GM18907 (cell line): ENCODE measurements around the gene ATAD2B.
A peak's percentile ranks its signal among the peaks of the same experiment; 100 is the strongest.

ENCODE experiments used
- ATAC-seq: cut with Tn5 transposase; IDR thresholded peaks from one replicate; pipeline ENCODE4 v1.9.1; 2021; ENCODE audit warnings: mild to moderate bottlenecking, moderate library complexity; ENCODE audit not compliant: unreplicated experiment

ATAD2B gene

GRCh38 chr2:23915327-23915726 is 11.6 kb downstream of the ATAD2B start:
- no peak for ATAC-seq

GRCh38 chr2:23912054-23912453 is 14.9 kb downstream of the ATAD2B start:
- ATAC-seq: no peak

GRCh38 chr2:23905155-23905554 is 21.8 kb downstream of the ATAD2B start:
- ATAC-seq: peak; percentile 51

- no peak for ATAC-seq
Observed at GRCh38 chr2:23904692-23905091, 22.2 kb downstream of the ATAD2B start.

DNA sequence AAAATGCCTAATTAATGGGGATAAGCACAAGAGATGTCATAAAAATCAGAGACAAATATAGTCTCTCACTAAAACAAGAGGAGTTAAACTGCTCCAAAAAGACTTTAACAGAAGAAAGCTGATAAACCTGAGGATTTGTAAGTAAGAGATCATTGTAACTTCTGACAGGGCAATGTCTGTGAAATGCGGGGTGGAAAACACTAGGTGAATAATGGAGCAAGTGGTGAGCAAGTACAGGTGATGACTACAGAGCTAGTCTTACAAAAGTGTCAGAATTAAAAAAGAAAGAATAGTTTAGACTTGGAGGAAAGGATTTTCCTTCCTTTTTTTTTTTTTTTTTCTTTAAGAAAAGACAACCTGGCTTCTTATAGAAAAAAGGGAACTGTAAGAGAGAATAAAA is 22.7 kb downstream of the ATAD2B start:
- ATAC-seq: no peak

GRCh38 chr2:23903034-23903433 is 23.9 kb downstream of the ATAD2B start:
- no peak for ATAC-seq

GRCh38 chr2:23901966-23902846 is 24.7 kb downstream of the ATAD2B start:
- ATAC-seq: no peak

GRCh38 chr2:23900541-23901322 is 26.2 kb downstream of the ATAD2B start:
- no peak for ATAC-seq

GRCh38 chr2:23900133-23900532 is 26.8 kb downstream of the ATAD2B start:
- ATAC-seq: no peak

- ATAC-seq: no peak
Observed at GRCh38 chr2:23871206-23871605, 55.7 kb downstream of the ATAD2B start.

DNA sequence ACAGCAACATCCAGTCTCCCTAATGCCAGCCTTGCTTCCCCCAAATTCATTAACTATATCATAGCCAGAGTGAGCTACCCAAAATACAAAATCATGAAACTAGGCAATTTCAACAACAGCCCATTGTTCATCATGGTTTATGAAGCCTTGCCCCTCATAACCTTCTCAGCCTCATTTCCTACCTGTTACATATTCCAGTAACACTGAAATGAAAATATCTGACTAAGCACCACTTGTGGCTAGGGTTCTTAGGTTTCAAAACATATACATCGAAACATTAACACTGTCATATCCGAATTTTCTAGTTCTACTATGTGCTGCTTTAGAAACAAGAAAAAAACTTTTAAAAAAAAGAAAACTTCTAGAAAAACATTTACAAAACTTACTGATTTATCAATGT is 59.5 kb downstream of the ATAD2B start:
- no peak for ATAC-seq

DNA sequence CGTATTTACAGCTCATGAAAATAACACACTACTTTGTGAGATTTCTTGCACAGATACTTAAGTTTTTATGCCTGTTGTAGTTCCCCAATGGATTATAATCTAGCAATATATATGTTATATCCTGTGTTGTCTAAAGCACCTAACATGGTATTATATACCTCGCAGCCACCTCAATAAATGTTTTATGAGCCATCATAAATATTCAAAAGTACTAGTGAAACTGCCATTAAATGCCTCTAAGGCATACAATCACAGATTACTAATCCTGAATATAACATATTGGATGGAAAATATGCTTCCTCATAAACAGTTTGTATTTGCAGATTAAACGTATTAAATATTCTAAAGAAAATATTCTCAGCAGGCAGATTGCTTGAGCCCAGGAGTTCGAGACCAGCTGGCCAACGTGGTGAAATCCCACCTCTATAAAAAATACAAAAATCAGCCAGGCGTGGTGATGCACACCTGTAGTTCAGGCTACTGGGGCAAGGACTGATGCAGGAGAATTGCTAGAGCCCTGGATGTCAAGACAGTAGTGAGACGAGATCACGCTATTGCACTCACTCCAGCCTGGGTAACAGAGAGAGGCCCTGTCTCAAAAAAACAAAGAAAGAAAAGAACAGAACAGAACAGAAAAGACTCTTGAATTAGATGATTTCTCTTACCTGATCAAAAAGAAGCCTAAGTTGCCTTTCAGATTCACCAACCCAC is 64.1 kb downstream of the ATAD2B start:
- ATAC-seq: no peak

DNA sequence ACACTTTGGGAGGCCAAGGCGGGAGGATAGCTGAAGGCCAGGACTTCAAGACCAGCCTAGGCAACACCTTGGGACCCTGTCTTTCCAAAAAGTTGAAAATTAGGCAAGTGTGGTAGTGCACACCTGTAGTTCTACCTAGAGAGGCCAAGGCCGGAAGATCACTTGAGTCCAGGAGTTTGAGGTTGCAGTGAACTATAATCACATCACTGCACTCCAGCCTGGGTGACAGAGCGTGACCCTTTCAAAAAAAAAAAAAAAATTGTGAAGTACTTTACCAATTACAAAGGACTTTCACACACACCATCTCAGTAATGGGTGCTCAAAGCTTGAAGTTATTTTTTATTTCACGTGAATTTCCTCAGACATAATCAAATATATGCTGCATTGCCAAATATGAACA is 65.0 kb downstream of the ATAD2B start:
- peak; percentile 41 for ATAC-seq

DNA sequence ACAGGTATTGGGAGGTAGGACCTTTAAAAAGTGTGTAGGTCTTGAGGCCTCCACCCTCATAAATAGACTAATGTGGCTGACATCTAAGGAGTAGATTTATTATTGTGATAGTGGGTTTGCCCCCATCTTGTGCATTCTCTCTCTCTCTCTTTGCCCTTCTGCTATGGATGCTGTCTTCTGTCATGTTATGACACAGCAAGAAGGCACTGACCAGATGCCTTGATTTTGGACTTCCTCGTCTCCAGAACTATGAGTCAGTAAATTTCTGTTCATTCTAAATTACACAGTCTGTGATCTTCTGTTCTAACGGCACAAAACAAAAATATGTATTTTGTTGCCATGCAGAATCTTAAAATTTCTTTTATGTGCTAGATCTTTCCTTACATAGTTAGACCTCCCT is 66.9 kb downstream of the ATAD2B start:
- no peak for ATAC-seq

- no peak for ATAC-seq
Observed at GRCh38 chr2:23859234-23859633, 67.7 kb downstream of the ATAD2B start.

GRCh38 chr2:23850564-23851256 is 76.2 kb downstream of the ATAD2B start:
- ATAC-seq: peak; percentile 68

DNA sequence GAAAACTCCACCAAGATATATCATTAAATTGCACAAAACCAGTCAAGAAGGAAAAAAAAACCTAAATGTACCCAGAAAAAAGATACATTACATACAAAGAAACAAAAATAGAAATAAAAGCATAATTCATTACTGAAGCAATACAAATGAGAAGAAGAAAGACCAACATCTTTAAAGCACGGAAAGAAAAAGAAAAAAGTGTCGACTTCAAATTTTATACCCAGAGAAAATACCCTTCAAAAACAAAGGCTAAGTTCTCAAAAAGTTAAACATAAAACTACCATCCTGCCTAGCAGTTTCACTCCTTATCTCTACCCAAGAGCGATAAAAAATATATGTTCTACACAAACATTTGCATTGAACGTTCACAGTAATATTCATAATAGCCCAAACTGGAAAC is 82.0 kb downstream of the ATAD2B start:
- ATAC-seq: no peak

DNA sequence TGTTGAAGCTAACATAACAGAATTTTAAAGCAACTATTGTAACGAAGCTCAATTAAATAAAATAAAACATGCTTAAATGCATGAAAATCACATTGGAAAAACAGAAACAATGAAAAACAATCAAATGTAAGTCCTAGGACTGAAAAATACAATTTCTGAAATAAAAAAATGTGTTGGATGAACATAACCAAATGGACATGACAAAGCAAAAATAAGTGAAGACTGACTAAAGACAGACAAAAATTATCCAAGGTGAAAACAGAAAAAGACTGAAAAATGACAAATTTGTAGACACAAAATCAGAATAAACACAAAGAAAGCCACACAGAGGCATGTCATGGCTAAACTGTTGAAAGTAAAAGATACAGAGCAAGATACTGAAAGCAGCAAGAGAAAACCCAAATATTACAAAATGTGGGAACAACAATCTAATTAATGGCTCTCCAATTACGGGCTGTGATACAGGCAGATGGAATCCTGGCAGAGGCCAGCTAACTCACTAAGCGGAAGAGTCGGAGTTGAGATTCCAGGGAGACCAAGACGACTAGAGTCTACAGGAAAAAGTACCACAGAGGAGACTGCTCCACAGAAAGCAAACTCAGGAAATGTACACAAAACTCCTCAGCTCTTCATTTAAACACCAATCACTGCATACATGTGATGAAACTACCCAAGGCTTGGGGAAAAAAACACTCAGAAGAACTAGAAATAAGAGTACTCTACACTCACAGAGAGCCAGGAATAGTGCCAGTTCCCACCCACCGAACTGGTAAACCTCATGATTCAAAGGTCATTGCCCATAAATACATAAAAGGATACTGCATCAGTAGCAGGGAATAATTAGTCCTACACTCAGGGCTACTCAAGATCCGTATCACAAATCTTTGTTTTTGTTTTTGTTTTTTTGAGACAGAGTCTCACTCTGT is 83.6 kb downstream of the ATAD2B start:
- no peak for ATAC-seq

DNA sequence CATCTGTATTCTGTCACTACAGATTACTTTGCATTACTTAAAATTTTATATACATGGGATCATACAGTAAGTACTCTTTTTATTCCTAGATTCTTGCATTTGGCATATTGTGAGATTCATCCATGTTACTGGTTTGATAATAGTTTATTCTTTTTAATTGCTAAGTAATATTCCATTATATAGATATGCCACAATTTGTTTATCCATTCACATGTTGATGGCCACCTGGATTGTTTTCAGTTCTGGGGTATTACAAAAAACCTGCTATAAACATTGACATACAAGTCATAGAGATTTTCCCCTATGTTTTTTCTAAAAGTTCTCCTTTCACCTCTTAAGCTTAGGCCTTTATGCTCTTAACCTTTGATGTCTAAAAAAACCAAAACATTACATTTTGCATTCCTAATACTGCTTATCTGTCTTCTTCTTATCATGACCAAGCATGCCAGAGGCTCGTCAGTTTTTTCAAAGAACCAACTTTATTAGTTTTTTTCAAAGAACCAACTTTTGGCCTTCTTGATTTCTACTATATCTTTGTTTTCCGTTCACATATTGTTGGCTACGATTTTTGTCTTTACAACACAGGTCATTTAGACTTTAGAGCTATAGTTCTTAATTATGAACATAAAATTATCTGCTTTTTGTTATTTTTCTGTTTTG is 86.9 kb downstream of the ATAD2B start:
- no peak for ATAC-seq
